ENCODE data around the gene GNG11.

DNA sequence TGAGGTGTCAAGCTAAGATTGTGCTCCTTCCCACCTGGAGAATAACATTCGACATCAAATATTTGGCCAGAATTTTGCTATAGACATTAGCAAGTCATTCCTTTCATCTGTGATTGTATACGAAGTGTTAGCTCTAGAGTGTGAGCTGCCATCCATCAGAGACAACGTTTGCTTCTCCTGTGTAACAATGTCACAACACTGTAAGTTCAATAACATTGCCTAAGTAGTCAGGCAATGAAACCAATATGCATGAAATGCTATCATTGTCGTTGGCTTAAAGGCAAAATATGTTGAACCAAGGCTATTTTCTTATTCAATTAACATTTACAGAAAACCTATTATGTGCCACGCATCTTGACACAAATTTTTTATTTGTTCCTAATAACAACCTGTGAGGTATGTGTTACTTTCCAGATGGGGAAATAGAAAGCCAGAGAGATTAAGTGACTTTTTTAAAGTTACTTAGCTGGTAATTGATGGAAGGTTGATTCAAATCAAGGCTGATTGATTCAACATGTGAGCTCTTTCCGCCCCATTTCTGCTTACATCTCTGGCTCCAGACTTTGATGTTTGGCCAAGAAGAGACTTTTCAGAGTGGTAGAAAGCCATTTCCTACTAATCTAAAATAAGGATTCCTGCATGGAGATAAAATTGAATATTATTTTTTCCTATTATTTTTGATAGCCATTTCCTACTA is 50.6 kb downstream of the GNG11 start:
- no peak for TF ChIP-seq CTCF (IDR thresholded peaks at IDR 0.05)
- no peak for TF ChIP-seq POLR2A (IDR thresholded peaks at IDR 0.05)

Measured in testis (tissue), 2 donors.